AG04450 (cell line): ENCODE data around the gene ADAM12. TPM values are rescaled to one million over a fixed set of nuclear protein-coding genes. Genes with fewer than 3 reads are reported as not detected.
A peak's percentile ranks its signal among the peaks of the same experiment; 100 is the strongest.

ENCODE experiments used
- CTCF ChIA-PET: fragments of 300-600, 350-600 bp; formaldehyde crosslinking; extraction: SDS; loops from one replicate; lab custom pipeline; 2022; ENCODE audit warnings: antibody characterized with exemption, inconsistent platforms; lab: Charles Lee
- POLR2A ChIA-PET: fragments of 350-600 bp; formaldehyde crosslinking; extraction: SDS; loops from one replicate; lab custom pipeline; 2021; ENCODE audit warnings: antibody characterized with exemption, inconsistent platforms; lab: Yijun Ruan, JAX
- DNase-seq: peaks from one replicate; pipeline ENCODE4 v3.0.0-alpha.2; 2011; ENCODE audit warnings: low read depth, low spot score
- H3K27ac ChIP-seq: one replicate; pipeline ENCODE4 v1.5.1; 2012; ENCODE audit warnings: low read depth, low read length, control low read depth
- H3K27me3 ChIP-seq: one replicate; pipeline ENCODE4 v1.6.0; 2012; ENCODE audit warnings: low read length; ENCODE audit not compliant: control insufficient read depth, insufficient read depth
- H3K4me3 ChIP-seq: 2 replicates; pipeline ENCODE4 v1.5.1; 2011; ENCODE audit warnings: mild to moderate bottlenecking, low read depth, low read length, control low read depth
- H3K9me3 ChIP-seq: 2 replicates; pipeline ENCODE4 v1.5.1; 2012; ENCODE audit warnings: low read length; ENCODE audit not compliant: control insufficient read depth, insufficient read depth
- CTCF ChIP-seq: IDR thresholded peaks from 2 replicates; pipeline ENCODE4 v1.5.1; 2011; ENCODE audit warnings: low read depth, low read length, control low read depth, inconsistent platforms
- polyA plus RNA-seq: library from polyadenylated mRNA; depleted of rRNA; stranded (reverse); fragments of >200 nt; gene quantifications from 2 replicates; pipeline ENCODE4 v1.2.3, GENCODE V29; 2011

Gene ADAM12
- polyA plus RNA-seq, 1 experiment, result 8.0 TPM

DNA sequence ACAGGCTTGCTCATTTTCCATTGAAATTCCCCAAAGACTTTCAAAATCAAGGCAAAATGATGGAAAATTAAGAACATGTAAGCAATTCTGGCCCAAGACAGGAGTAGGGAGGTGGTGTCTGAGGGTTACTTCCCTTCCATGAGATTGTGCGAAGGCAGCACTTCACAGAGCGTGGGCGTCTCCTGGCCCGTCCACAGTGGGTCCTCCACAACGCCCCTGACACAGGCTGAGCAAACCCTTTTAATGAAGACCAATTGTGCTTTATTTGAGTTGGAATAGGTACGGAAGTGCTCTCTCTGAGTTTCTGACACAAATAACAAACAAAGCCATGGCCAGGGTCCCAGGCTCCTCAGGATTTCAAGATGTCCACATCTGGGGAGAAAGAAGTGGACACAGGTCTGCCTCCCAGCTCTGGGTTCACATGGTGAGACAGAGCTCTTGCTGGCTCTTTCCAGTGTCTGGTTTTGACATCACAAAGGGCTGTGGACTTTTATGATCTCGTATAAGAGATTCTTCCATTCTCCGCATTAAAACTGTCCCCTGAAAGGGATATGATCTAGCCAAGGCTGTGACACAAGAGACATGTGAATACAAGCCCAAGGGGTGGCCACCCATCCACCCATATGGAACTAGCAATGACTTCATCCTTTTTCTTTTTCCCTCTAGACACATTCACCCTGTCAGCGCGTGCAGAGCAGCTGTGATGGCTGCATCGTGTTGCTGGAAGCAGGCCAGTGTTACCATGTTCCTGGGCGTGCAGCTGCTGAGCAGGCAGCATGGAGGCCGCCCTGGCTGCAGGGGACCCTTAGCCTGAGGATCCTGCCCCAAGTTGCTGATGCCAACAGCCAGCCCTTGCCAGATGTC lies 145.6 kb downstream of the ADAM12 start:
- Histone ChIP-seq H3K9me3 (no peaks in the 10 kb centered on the region), H3K27me3 (no peaks in the 10 kb centered on the region), H3K27ac (peak overlapping the region; percentile 55), H3K4me3 (no peak overlapping the region)
- CTCF ChIA-PET, result no interaction called here
- peak; percentile 78 for DNase-seq
- POLR2A ChIA-PET, result interaction anchor here (1.4 kb wide), 1 partner anchor 10 kb away, joined by 7 read pairs; no protein-coding TSS in a partner anchor
- TF ChIP-seq CTCF, result no peak

DNA sequence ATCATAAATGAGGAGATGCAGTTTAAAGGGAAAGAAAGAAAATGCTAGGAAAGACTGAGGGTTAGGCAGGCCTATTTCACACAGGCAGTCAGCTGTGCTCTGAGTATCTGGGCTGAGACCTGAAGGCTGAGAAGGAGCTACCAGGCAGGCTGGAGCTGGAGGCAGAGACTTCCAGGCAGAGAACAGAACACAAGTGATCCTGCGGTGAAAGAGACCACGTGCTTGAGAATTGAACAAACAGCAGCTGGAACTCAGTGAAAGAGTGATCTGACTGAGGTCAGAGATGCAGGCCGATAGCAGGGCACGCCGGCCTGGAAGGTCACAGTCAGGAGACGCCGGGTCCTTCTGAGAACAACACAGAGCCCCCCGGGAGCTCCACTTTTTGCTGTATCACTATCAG lies 147.8 kb downstream of the ADAM12 start:
- no peak overlapping the region for H3K4me3 ChIP-seq
- no peaks in the 10 kb centered on the region for H3K27me3 ChIP-seq
- POLR2A ChIA-PET, result interaction anchor here (0.6 kb wide), 1 partner anchor 24 kb away, joined by 3 read pairs; no protein-coding TSS in a partner anchor
- no peaks in the 10 kb centered on the region for H3K9me3 ChIP-seq
- no peak overlapping the region for H3K27ac ChIP-seq
- no peak for DNase-seq
- no peak for TF ChIP-seq CTCF
- CTCF ChIA-PET, result interaction anchor here (1.3 kb wide), 1 partner anchor 259 kb away, joined by 4 read pairs; no protein-coding TSS in a partner anchor

DNA sequence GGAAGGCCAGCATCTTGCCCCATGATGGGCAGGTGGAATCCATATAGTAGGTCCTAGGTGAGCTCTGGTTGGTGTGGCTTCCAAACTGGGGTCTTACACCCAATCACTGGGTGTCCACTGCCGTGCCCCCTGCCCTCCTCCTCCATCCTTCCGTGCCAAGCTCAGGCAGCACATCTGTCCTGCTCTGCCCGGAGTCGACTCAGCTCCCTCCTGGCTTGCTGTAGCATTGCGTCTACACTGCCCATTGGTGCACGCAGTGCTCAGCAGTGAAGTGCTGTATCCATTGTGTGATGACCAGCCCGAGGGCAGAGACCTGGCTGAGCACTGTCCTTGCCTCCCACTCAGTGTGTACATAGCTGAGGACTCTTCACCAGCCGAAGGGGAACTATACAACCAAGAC lies 148.4 kb downstream of the ADAM12 start:
- ChIA-PET POLR2A (no interaction called here), CTCF (interaction anchor here (1.3 kb wide), 1 partner anchor 258 kb away, joined by 4 read pairs; no protein-coding TSS in a partner anchor)
- Histone ChIP-seq H3K27ac (no peak overlapping the region), H3K4me3 (no peak overlapping the region), H3K27me3 (no peaks in the 10 kb centered on the region), H3K9me3 (no peaks in the 10 kb centered on the region)
- DNase-seq, result no peak
- TF ChIP-seq CTCF, result no peak

DNA sequence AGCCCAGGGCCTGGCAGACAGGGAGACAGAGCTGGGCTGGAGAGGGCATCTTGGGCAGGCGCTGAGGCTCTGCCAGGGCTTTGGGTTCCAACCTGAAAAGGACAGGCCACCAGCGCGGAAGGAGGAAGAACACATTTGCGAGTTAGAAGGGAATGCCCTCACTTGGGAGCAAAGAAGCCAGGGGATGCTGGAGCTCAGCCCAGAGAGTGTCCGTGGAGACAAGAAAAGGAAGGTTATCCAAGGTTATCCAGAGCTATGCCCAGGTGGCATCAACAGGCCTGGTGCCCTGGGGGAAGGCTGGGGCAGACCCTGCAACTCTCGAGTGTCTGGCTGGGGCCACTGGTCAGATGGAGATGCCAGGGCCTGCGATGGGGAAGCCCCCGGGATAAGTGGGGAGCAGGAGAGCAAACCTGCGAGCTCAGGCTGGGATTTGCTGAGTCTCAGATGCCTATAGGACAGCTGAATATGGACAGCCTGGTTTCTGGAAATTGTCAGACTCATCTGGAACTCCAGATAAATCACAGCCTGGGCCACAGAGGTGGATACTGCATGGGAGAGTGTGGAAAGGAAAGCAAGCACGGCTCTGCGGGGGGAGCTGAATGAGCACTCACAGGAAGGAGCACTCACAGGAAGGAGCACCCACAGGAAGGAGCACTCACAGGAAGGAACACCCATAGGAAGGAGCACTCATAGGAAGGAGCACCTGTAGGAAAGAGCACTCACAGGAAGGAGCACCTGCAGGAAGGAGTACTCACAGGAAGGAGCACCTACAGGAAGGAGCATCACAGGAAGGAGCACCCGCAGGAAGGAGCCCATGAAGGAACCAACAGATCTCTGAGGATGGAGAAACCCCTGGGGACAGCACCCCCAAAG lies 152.1 kb downstream of the ADAM12 start:
- ChIA-PET POLR2A (no interaction called here), CTCF (no interaction called here)
- DNase-seq, result no peak
- no peak for TF ChIP-seq CTCF
- Histone ChIP-seq H3K4me3 (no peak overlapping the region), H3K27ac (no peak overlapping the region), H3K27me3 (no peaks in the 10 kb centered on the region), H3K9me3 (no peaks in the 10 kb centered on the region)
